OCI-LY7 (cell line): Measurements from ENCODE around the gene SLC35C1. TPM values are rescaled to one million over a fixed set of nuclear protein-coding genes. Genes with fewer than 3 reads are reported as not detected.

Experiments
- BruUV-seq: library from RNA; stranded (reverse); fragments of 400-500 nt; replicated peaks from 2 replicates; lab custom pipeline; 2021; lab: Mats Ljungman, UMichigan
- CTCF ChIA-PET: fragments of 300-600 bp; sonication (Branson Sonifier 250); formaldehyde crosslinking; loops from one replicate; lab custom pipeline; 2022; ENCODE audit warnings: antibody characterized with exemption; ENCODE audit not compliant: unreplicated experiment; lab: Charles Lee
- POLR2A ChIA-PET: fragments of 300-600 bp; sonication (Branson Sonifier 250); formaldehyde crosslinking; loops from one replicate; lab custom pipeline; 2022; ENCODE audit warnings: antibody characterized with exemption; lab: Charles Lee
- DNase-seq: peaks from one replicate; pipeline ENCODE4 v3.0.0-alpha.2; 2015; ENCODE audit warnings: low spot score
- H2AFZ ChIP-seq: fragments of 200-600 bp; sonication (generic), shearing (Covaris generic); 2 replicates; pipeline ENCODE4 v1.6.1; 2014; ENCODE audit warnings: mild to moderate bottlenecking, antibody characterized with exemption, low read length, moderate library complexity
- H3K27ac ChIP-seq: fragments of 200-600 bp; sonication (generic); 2 replicates; pipeline ENCODE4 v1.5.1; 2014; ENCODE audit warnings: mixed run types, low read depth, mild to moderate bottlenecking, moderate library complexity, low read length, inconsistent platforms; ENCODE audit not compliant: poor library complexity, severe bottlenecking
- H3K36me3 ChIP-seq: fragments of 200-600 bp; sonication (generic); 2 replicates; pipeline ENCODE4 v1.6.1; 2014; ENCODE audit warnings: mild to moderate bottlenecking, antibody characterized with exemption, low read length, moderate library complexity, mixed read lengths; ENCODE audit not compliant: insufficient read depth
- H3K4me1 ChIP-seq: fragments of 200-600 bp; sonication (generic); 2 replicates; pipeline ENCODE4 v1.5.1; 2014; ENCODE audit warnings: mild to moderate bottlenecking, low read length; ENCODE audit not compliant: insufficient read depth, poor library complexity, severe bottlenecking
- H3K4me2 ChIP-seq: fragments of 200-600 bp; sonication (generic); 2 replicates; pipeline ENCODE4 v1.6.1; 2014; ENCODE audit warnings: mild to moderate bottlenecking, low read length
- H3K4me3 ChIP-seq: fragments of 200-600 bp; sonication (generic); 2 replicates; pipeline ENCODE4 v1.5.1; 2014; ENCODE audit warnings: mild to moderate bottlenecking, low read depth, low read length; ENCODE audit not compliant: poor library complexity, severe bottlenecking
- H3K79me2 ChIP-seq: fragments of 200-600 bp; sonication (generic); 2 replicates; pipeline ENCODE4 v1.6.1; 2016; ENCODE audit warnings: low read depth, mild to moderate bottlenecking, low read length, moderate library complexity, mixed read lengths; ENCODE audit not compliant: insufficient read depth
- H3K9me2 ChIP-seq: fragments of 200-600 bp; sonication (generic); 2 replicates; pipeline ENCODE4 v1.6.1; 2016; ENCODE audit warnings: mild to moderate bottlenecking, low read length, mixed read lengths; ENCODE audit not compliant: insufficient read depth
- H3K9me3 ChIP-seq: fragments of 200-600 bp; sonication (generic); 2 replicates; pipeline ENCODE4 v1.6.1; 2014; ENCODE audit warnings: mild to moderate bottlenecking, mixed run types, low read length, mixed read lengths
- H4K20me1 ChIP-seq: fragments of 200-600 bp; sonication (generic); 2 replicates; pipeline ENCODE4 v1.6.1; 2014; ENCODE audit warnings: mild to moderate bottlenecking, antibody characterized with exemption, low read length, moderate library complexity, mixed read lengths; ENCODE audit not compliant: insufficient read depth
- EZH2phosphoT487 ChIP-seq: fragments of 200-600 bp; sonication (generic); IDR thresholded peaks from 2 replicates; pipeline ENCODE4 v1.6.1; 2018; ENCODE audit warnings: low read depth, borderline replicate concordance, mild to moderate bottlenecking, mixed run types, antibody characterized with exemption, low read length, moderate library complexity, mixed read lengths
- intact Hi-C: fragments of 100-400 bp; cut with micrococcal nuclease; formaldehyde crosslinking; loops from one replicate; pipeline ENCODE4 v1.10.0; 2022; ENCODE audit not compliant: unreplicated experiment
- total RNA-seq, 2 experiments: library from RNA; depleted of rRNA in 1 of 2; stranded (reverse); fragments of >200 nt in 1 of 2; shearing (Covaris generic) in 1 of 2; gene quantifications; 2 replicates each; pipeline ENCODE4 v1.2.3, GENCODE V29; 2014 to 2022
- TF ChIP-seq, protein P1 (sequence below): fragments of 200-600 bp; sonication (generic); conservative IDR thresholded peaks from 2 replicates; pipeline ENCODE4 v1.5.1; 2014; ENCODE audit warnings: mild to moderate bottlenecking, antibody characterized with exemption, low read length, moderate library complexity, mixed read lengths

Gene SLC35C1
- total RNA-seq, 2 experiments from 2014 or later, result 3.3 to 9.2 TPM

DNA sequence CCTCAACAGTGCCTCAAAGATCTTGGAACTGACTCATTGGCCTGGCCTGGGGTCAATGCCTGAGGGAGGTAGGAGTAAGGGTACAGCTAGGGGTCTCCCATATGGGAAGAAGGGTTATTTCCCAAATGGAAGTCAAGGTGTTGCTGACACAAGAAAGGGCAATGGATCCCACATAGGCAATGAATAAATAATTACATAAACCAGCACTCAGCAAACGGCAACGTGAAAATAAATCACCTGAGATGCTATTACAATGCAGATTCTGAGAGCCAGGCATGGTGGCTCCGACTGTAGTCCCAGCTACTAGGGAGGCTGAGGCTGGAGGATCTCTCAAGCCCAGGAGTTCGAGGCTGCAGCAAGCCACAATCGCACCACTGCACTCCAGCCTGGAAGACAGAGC lies 36.5 kb upstream of the SLC35C1 start:
- BruUV-seq, result no TSS peak
- CTCF ChIA-PET, result interaction anchor here (0.9 kb wide), 1 partner anchor 30 kb away, joined by 3 read pairs; no protein-coding TSS in a partner anchor

DNA sequence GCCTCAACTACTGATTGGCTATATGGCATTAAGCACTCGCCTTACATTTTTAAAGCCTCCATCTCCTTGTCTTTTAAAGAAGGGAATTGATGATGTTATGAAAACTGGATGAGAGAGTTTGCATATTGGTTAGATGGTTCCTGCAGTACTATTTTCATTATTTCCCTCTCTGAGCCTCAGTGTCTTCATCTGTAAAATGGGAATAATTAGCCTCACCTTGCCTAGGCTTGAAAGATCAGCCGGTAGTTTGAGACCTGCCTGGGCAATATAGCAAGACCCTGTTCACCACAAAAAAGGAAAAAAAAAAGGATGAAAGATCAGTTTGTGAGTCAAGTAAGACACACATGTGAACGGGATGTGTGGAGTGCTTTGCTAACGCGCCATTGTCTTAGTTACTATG lies 35.0 kb upstream of the SLC35C1 start:
- ChIA-PET CTCF (no interaction called here), POLR2A (no interaction called here)
- H3K9me2 ChIP-seq, result no peaks in the 10 kb centered on the region
- H4K20me1 ChIP-seq, result no peaks in the 10 kb centered on the region
- no peak for TF ChIP-seq EZH2phosphoT487
- TF ChIP-seq, protein P1, sequence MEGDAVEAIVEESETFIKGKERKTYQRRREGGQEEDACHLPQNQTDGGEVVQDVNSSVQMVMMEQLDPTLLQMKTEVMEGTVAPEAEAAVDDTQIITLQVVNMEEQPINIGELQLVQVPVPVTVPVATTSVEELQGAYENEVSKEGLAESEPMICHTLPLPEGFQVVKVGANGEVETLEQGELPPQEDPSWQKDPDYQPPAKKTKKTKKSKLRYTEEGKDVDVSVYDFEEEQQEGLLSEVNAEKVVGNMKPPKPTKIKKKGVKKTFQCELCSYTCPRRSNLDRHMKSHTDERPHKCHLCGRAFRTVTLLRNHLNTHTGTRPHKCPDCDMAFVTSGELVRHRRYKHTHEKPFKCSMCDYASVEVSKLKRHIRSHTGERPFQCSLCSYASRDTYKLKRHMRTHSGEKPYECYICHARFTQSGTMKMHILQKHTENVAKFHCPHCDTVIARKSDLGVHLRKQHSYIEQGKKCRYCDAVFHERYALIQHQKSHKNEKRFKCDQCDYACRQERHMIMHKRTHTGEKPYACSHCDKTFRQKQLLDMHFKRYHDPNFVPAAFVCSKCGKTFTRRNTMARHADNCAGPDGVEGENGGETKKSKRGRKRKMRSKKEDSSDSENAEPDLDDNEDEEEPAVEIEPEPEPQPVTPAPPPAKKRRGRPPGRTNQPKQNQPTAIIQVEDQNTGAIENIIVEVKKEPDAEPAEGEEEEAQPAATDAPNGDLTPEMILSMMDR, result no peak
- no peak overlapping the region for H3K4me2 ChIP-seq
- no peaks in the 10 kb centered on the region for H3K36me3 ChIP-seq
- no peak overlapping the region for H3K4me3 ChIP-seq
- peaks cover 21% of the 10 kb centered on the region for H3K4me1 ChIP-seq
- no peaks in the 10 kb centered on the region for H3K9me3 ChIP-seq
- H3K79me2 ChIP-seq, result no peaks in the 10 kb centered on the region
- no peak overlapping the region for H2AFZ ChIP-seq
- intact Hi-C loops, result loop anchor here (5.0 kb wide), 2 partner anchors 77 to 398 kb away; partner anchors contain the start of gene CRY2
- H3K27ac ChIP-seq, result no peak overlapping the region
- no TSS peak for BruUV-seq
- DNase-seq, result no peak

More for the DNA sequence above, 36.5 kb upstream of the SLC35C1 start:
- peaks cover 21% of the 10 kb centered on the region for H3K4me1 ChIP-seq
- no peaks in the 10 kb centered on the region for H3K9me3 ChIP-seq
- TF ChIP-seq, protein P1, result no peak
- TF ChIP-seq EZH2phosphoT487, result no peak
- no peaks in the 10 kb centered on the region for H3K36me3 ChIP-seq
- H3K79me2 ChIP-seq, result no peaks in the 10 kb centered on the region
- H3K4me3 ChIP-seq, result no peak overlapping the region
- POLR2A ChIA-PET, result no interaction called here
- H3K4me2 ChIP-seq, result no peak overlapping the region
- H4K20me1 ChIP-seq, result no peaks in the 10 kb centered on the region
- H2AFZ ChIP-seq, result no peak overlapping the region
- H3K9me2 ChIP-seq, result no peaks in the 10 kb centered on the region
- intact Hi-C loops, result no loop called here
- H3K27ac ChIP-seq, result no peak overlapping the region
- DNase-seq, result no peak

DNA sequence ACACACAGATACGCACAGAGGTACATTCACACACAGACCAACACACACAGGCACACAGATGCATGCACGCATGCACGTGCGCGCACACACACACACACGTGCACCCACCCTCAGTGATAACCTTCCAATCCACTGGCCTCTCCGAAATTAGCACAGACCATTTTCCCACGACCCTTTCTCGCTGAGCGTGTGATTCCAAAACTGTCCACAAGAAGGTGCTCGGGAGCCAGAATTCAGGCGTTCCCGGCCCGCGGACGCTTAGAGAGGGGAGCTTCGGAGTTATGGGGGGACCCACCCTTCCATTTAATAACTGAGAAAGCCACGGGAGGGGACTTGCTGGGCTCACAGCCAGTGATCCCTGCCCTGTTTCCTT lies 33.8 kb upstream of the SLC35C1 start:
- ChIA-PET POLR2A (interaction anchor here (0.5 to 0.6 kb wide), 3 partner anchors 223 to 391 kb away, joined by 3 read pairs; no protein-coding TSS in a partner anchor), CTCF (interaction anchor here (0.6 to 1.2 kb wide), 7 partner anchors 9 to 620 kb away, joined by 3 to 6 read pairs (median 4); partner anchors contain the start of genes CHRM4 and CRY2)
- intact Hi-C loops, result loop anchor here (5.0 kb wide), 2 partner anchors 76 to 399 kb away; partner anchors contain the start of gene CRY2
- H3K9me2 ChIP-seq, result no peaks in the 10 kb centered on the region
- no peaks in the 10 kb centered on the region for H3K36me3 ChIP-seq
- no peak overlapping the region for H3K27ac ChIP-seq
- H3K4me1 ChIP-seq, result peaks cover 21% of the 10 kb centered on the region
- no TSS peak for BruUV-seq
- H3K9me3 ChIP-seq, result no peaks in the 10 kb centered on the region
- no peaks in the 10 kb centered on the region for H3K79me2 ChIP-seq
- H3K4me3 ChIP-seq, result peak overlapping the region; percentile 62
- peak overlapping the region; percentile 89 for H3K4me2 ChIP-seq
- peak; percentile 62 for DNase-seq
- TF ChIP-seq, protein P1, result peak; percentile 81
- no peak for TF ChIP-seq EZH2phosphoT487
- H4K20me1 ChIP-seq, result no peaks in the 10 kb centered on the region
- H2AFZ ChIP-seq, result peak overlapping the region; percentile 93
